Caco-2 (cell line): Measurements from ENCODE around the gene AFF4. TPM values are rescaled to one million over a fixed set of nuclear protein-coding genes. Genes with fewer than 3 reads are reported as not detected.
"Not testable (repeated sequence)": the region's sequence is repeated elsewhere in the genome, so short reads cannot be mapped to it uniquely, and the experiment has no call there.

Source experiments
- BruUV-seq: library from RNA; stranded (reverse); fragments of 400-500 nt; replicated peaks from 2 replicates; lab custom pipeline; 2021; lab: Mats Ljungman, UMichigan
- CTCF ChIA-PET: fragments of 300-600 bp; sonication (Branson Sonifier 250); formaldehyde crosslinking; loops from one replicate; lab custom pipeline; 2022; ENCODE audit warnings: antibody characterized with exemption; lab: Charles Lee
- POLR2A ChIA-PET: fragments of 300-600 bp; sonication (Branson Sonifier 250); formaldehyde crosslinking; loops from one replicate; lab custom pipeline; 2022; ENCODE audit warnings: antibody characterized with exemption; lab: Charles Lee
- DNase-seq, 2 experiments: peaks; one replicate each; pipeline versions ENCODE4 v3.0.0 to v3.0.0-alpha.2; 2020 to 2022
- H3K27me3 ChIP-seq: replicated peaks from 2 replicates; pipeline ENCODE4 v1.6.0; 2011; ENCODE audit warnings: low read length; ENCODE audit not compliant: control insufficient read depth, insufficient read depth
- H3K36me3 ChIP-seq: 2 replicates; pipeline ENCODE4 v1.5.1; 2011; ENCODE audit warnings: low read length; ENCODE audit not compliant: control insufficient read depth, insufficient read depth
- H3K4me1 ChIP-seq: fragments of 250-450 bp; sonication (Bioruptor Pico); 2 replicates; pipeline ENCODE4 v1.5.1; 2020; ENCODE audit warnings: mild to moderate bottlenecking
- H3K4me3 ChIP-seq: 2 replicates; pipeline ENCODE4 v1.5.1; 2011; ENCODE audit warnings: low read depth, mild to moderate bottlenecking, control low read depth, low read length
- H3K9me3 ChIP-seq: fragments of 250-450 bp; sonication (Bioruptor Pico); 2 replicates; pipeline ENCODE4 v1.5.1; 2020; ENCODE audit warnings: mild to moderate bottlenecking, moderate library complexity
- H3K27ac Mint-ChIP-seq: one replicate; pipeline ENCODE4 v1.8.0; 2022; ENCODE audit warnings: mixed read lengths; ENCODE audit not compliant: unreplicated experiment
- H3K27me3 Mint-ChIP-seq: one replicate; pipeline ENCODE4 v1.8.0; 2022; ENCODE audit warnings: mixed read lengths; ENCODE audit not compliant: insufficient read depth, unreplicated experiment
- H3K36me3 Mint-ChIP-seq: one replicate; pipeline ENCODE4 v1.8.0; 2022; ENCODE audit warnings: mild to moderate bottlenecking, mixed read lengths; ENCODE audit not compliant: insufficient read depth, unreplicated experiment
- H3K4me1 Mint-ChIP-seq: one replicate; pipeline ENCODE4 v1.8.0; 2022; ENCODE audit warnings: low read depth, mixed read lengths; ENCODE audit not compliant: unreplicated experiment
- H3K4me3 Mint-ChIP-seq: one replicate; pipeline ENCODE4 v1.8.0; 2022; ENCODE audit warnings: mild to moderate bottlenecking, moderate library complexity, mixed read lengths; ENCODE audit not compliant: unreplicated experiment
- H3K9me3 Mint-ChIP-seq: one replicate; pipeline ENCODE4 v1.8.0; 2022; ENCODE audit warnings: mixed read lengths; ENCODE audit not compliant: unreplicated experiment
- CTCF ChIP-seq, 2 experiments: fragments of 200-600 bp in 1 of 2; IDR thresholded peaks; 1 replicate in 1 of 2; 2 replicates in 1 of 2; pipeline versions ENCODE4 v1.5.1 to v1.8.0; 2011 to 2022; ENCODE audit warnings: antibody characterized with exemption in 1 of 2, control low read depth in 1 of 2, inconsistent platforms in 1 of 2, low read depth in 1 of 2, low read length in 1 of 2, mild to moderate bottlenecking in 1 of 2, moderate library complexity in 1 of 2; ENCODE audit not compliant: insufficient read depth in 1 of 2, severe bottlenecking in 1 of 2, unreplicated experiment in 1 of 2
- intact Hi-C: fragments of 100-400 bp; cut with micrococcal nuclease; formaldehyde crosslinking; loops from one replicate; pipeline ENCODE4 v1.10.0; 2022; ENCODE audit not compliant: unreplicated experiment
- total RNA-seq: library from RNA; stranded (reverse); gene quantifications from 2 replicates; pipeline ENCODE4 v1.2.3, GENCODE V29; 2022

The AFF4 gene
- total RNA-seq, 1 experiment from 2014 or later = 63.9 TPM

DNA sequence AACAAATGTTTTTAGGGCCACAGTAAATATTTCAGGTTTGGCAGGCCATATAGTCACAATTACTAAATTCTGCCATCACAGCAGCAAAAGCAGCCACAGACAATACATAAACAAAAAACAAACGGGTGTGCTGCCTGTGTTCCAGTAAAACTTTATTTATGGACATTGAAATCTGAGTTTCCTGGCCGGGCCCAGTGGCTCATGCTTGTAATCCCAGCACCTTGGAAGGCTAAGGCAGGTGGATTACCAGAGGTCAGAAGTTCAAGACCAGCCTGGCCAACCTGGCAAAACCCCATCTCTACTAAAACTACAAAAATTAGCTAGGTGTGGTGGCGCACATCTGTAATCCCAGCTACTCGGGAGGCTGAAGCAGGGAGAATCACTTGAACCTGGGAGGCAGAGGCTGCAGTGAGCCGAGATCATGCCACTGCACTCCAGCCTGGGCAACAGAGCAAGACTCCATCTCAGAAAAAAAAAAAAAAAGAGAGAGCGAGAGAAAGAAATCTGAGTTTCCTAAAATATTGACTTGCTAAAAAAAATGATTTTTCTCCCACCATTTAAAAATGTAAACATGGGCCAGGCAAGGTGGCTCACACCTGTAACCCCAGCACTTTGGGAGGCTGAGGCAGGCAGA is 7.2 kb downstream of the AFF4 start:
- intact Hi-C loops, H3K4me3 ChIP-seq, H3K4me1 Mint-ChIP-seq, H3K27ac Mint-ChIP-seq, H3K9me3 Mint-ChIP-seq, H3K36me3 ChIP-seq, H3K4me3 Mint-ChIP-seq, H3K27me3 ChIP-seq, BruUV-seq, H3K9me3 ChIP-seq, H3K27me3 Mint-ChIP-seq, DNase-seq: not testable (repeated sequence)
- H3K4me1 ChIP-seq = peaks cover 14% of the 10 kb centered on the region
- peaks cover 33% of the 10 kb centered on the region for H3K36me3 Mint-ChIP-seq
- ChIA-PET CTCF (interaction anchor here (0.6 kb wide), 1 partner anchor 116 kb away, joined by 4 read pairs; no protein-coding TSS in a partner anchor), POLR2A (interaction anchor here (0.7 kb wide), 1 partner anchor 102 kb away, joined by 7 read pairs; no protein-coding TSS in a partner anchor)

DNA sequence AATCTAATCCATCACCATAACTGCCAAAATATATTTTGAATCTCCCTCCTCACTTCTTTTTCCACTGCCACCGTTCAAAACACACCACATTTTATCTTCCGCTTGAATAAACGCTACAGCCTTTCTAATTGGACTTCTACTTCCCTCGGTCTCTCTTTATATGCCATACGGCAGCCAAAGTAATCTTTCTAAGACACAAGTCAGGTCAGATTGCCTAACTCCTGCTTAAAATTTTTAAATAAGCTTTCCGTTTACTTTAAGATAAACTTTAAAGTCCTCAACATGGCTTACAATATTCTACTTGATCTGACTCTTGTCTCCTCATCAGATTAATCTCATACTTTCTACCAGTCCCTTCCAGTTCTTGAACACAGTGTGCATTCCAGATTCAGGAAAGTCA is 9.7 kb downstream of the AFF4 start:
- POLR2A ChIA-PET = no interaction called here
- Mint-ChIP-seq H3K27ac (no peak overlapping the region), H3K9me3 (no peaks in the 10 kb centered on the region), H3K4me3 (no peak overlapping the region), H3K36me3 (peaks cover 42% of the 10 kb centered on the region), H3K27me3 (no peaks in the 10 kb centered on the region), H3K4me1 (peaks cover 8% of the 10 kb centered on the region)
- peaks cover 15% of the 10 kb centered on the region for H3K4me1 ChIP-seq
- H3K9me3 ChIP-seq = no peaks in the 10 kb centered on the region
- DNase-seq = no peak
- no peaks in the 10 kb centered on the region for H3K27me3 ChIP-seq
- CTCF ChIA-PET = no interaction called here
- H3K36me3 ChIP-seq = no peaks in the 10 kb centered on the region
- intact Hi-C loops = no loop called here
- no peak for TF ChIP-seq CTCF (IDR thresholded peaks at IDR 0.05; ENCODE audit: insufficient read depth in 1 of 2, low read depth in 1 of 2, low read length in 1 of 2, severe bottlenecking in 1 of 2, unreplicated experiment in 1 of 2)
- H3K4me3 ChIP-seq = no peak overlapping the region
- BruUV-seq = no TSS peak

DNA sequence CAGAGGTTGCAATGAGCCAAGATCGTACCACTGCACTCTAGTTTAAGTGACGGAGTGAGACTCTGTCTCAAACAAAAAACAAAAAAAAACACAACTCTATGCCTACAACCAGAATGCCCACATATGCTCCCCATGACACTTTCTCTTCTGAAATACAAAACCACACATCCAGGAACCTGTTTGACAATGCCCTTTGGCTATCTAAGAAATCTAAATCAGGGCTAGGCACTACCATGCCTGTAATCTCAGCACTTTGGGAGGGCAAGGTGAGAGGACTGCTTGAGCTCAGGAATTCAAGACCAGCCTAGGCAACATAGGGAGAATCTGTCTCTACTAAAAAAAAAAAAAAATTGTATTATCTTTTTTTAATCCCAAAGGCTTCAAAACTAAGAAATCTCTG is 10.6 kb downstream of the AFF4 start:
- intact Hi-C loops = no loop called here
- Histone ChIP-seq H3K4me1 (peaks cover 24% of the 10 kb centered on the region), H3K4me3 (no peak overlapping the region), H3K36me3 (no peaks in the 10 kb centered on the region), H3K27me3 (no peaks in the 10 kb centered on the region), H3K9me3 (no peaks in the 10 kb centered on the region)
- DNase-seq = no peak
- Mint-ChIP-seq H3K4me3 (no peak overlapping the region), H3K27me3 (no peaks in the 10 kb centered on the region), H3K9me3 (no peaks in the 10 kb centered on the region), H3K36me3 (peaks cover 46% of the 10 kb centered on the region), H3K4me1 (peaks cover 15% of the 10 kb centered on the region), H3K27ac (no peak overlapping the region)
- POLR2A ChIA-PET = interaction anchor here (0.7 kb wide), 1 partner anchor 11 kb away, joined by 4 read pairs; the partner anchor contains the start of gene AFF4
- BruUV-seq = no TSS peak
- TF ChIP-seq CTCF (IDR thresholded peaks at IDR 0.05; ENCODE audit: insufficient read depth in 1 of 2, low read depth in 1 of 2, low read length in 1 of 2, severe bottlenecking in 1 of 2, unreplicated experiment in 1 of 2) = no peak
- CTCF ChIA-PET = no interaction called here
